HL-60 (cell line): ENCODE data around the gene CCDC77.

Source experiments
- CTCF ChIP-seq: IDR thresholded peaks from one replicate; pipeline ENCODE4 v1.5.1; 2011; ENCODE audit warnings: low read length, control low read depth, inconsistent platforms; ENCODE audit not compliant: insufficient read depth
- POLR2AphosphoS5 ChIP-seq: IDR thresholded peaks from 2 replicates; pipeline ENCODE4 v1.6.1; 2012; ENCODE audit warnings: low read depth
- REST ChIP-seq: IDR thresholded peaks from 2 replicates; pipeline ENCODE4 v1.6.1; 2012; ENCODE audit warnings: low read depth; ENCODE audit not compliant: insufficient replicate concordance

GRCh38 chr12:457676-458075, 56.2 kb downstream of the CCDC77 start:
- TF ChIP-seq CTCF (no peak), REST (no peak), POLR2AphosphoS5 (no peak)
